ENCODE data around the gene AGGF1. TPM values are rescaled to one million over a fixed set of nuclear protein-coding genes. Genes with fewer than 3 reads are reported as not detected.

The AGGF1 gene
- total and polyA plus RNA-seq, 7 experiments from 2014 or later, result 17.2 to 33.3 (median 29.2) TPM

Other genes with a start within 250 kb of the AGGF1 start
- gene F2RL1, start 211.4 kb upstream of the AGGF1 start, total RNA-seq, result 1 to 10 TPM in 4 of 5 experiments, under 1 TPM in 1; 0.48 to 3.2 (median 2.7) TPM
- 1 to 10 TPM; 3.2 to 6.2 TPM for gene F2RL1, start 211.4 kb upstream of the AGGF1 start, polyA plus RNA-seq
- 1 to 10 TPM in 3 of 5 experiments, not detected in 2; 1.3 to 5.3 (median 4.2) TPM for gene S100Z, start 180.4 kb upstream of the AGGF1 start, total RNA-seq
- gene S100Z, start 180.4 kb upstream of the AGGF1 start, polyA plus RNA-seq, result not detected
- gene CRHBP, start 77.4 kb upstream of the AGGF1 start, total RNA-seq, result 1 to 10 TPM in 1 of 5 experiments, under 1 TPM in 1, not detected in 3; 0.60 to 3.2 TPM
- gene CRHBP, start 77.4 kb upstream of the AGGF1 start, polyA plus RNA-seq, result not detected
- gene ZBED3, start 56.9 kb downstream of the AGGF1 start, total RNA-seq, result 1 to 10 TPM in 4 of 5 experiments, under 1 TPM in 1; 0.56 to 4.0 (median 2.8) TPM
- 1 to 10 TPM in 1 of 2 donors, under 1 TPM in 1; 0.74 to 1.4 TPM for gene ZBED3, start 56.9 kb downstream of the AGGF1 start, polyA plus RNA-seq
- 1 to 10 TPM in 1 of 5 experiments, not detected in 4; 1.2 TPM for gene PDE8B, start 180.3 kb downstream of the AGGF1 start, total RNA-seq
- under 1 TPM in 1 of 2 donors, not detected in 1; 0.02 TPM for gene PDE8B, start 180.3 kb downstream of the AGGF1 start, polyA plus RNA-seq